Hepatocyte (in vitro differentiated cells): ENCODE results near the gene CDYL. TPM values are rescaled to one million over a fixed set of nuclear protein-coding genes. Genes with fewer than 3 reads are reported as not detected.

Experiments
- DNase-seq: peaks from one replicate; pipeline ENCODE4 v3.0.0-alpha.2; 2016; ENCODE audit warnings: low spot score
- H2AFZ ChIP-seq: fragments of 200-600 bp; sonication (generic); 2 replicates; pipeline ENCODE4 v1.6.0; 2016; ENCODE audit warnings: antibody characterized with exemption, mild to moderate bottlenecking
- H3K27ac ChIP-seq: fragments of 200-600 bp; sonication (generic); 2 replicates; pipeline ENCODE4 v1.5.1; 2016; ENCODE audit warnings: mild to moderate bottlenecking
- H3K27me3 ChIP-seq: fragments of 200-600 bp; sonication (generic); 2 replicates; pipeline ENCODE4 v1.6.1; 2016
- H3K36me3 ChIP-seq: fragments of 200-600 bp; sonication (generic); replicated peaks from 2 replicates; pipeline ENCODE4 v1.5.1; 2016; ENCODE audit warnings: low read depth; ENCODE audit not compliant: insufficient read depth
- H3K4me1 ChIP-seq: fragments of 200-600 bp; sonication (generic); 2 replicates; pipeline ENCODE4 v1.5.1; 2016; ENCODE audit warnings: mild to moderate bottlenecking, moderate library complexity; ENCODE audit not compliant: insufficient read depth
- H3K4me2 ChIP-seq: fragments of 200-600 bp; sonication (generic); 2 replicates; pipeline ENCODE4 v1.6.0; 2016
- H3K4me3 ChIP-seq: fragments of 200-600 bp; sonication (generic); 2 replicates; pipeline ENCODE4 v1.5.1; 2016; ENCODE audit warnings: mild to moderate bottlenecking
- H3K79me2 ChIP-seq: fragments of 200-600 bp; sonication (generic); 2 replicates; pipeline ENCODE4 v1.6.0; 2017; ENCODE audit warnings: mild to moderate bottlenecking
- H3K9me2 ChIP-seq: fragments of 200-600 bp; sonication (generic); replicated peaks from 2 replicates; pipeline ENCODE4 v1.6.0; 2017; ENCODE audit warnings: mild to moderate bottlenecking; ENCODE audit not compliant: insufficient read depth
- H3K9me3 ChIP-seq: fragments of 200-600 bp; sonication (generic); 2 replicates; pipeline ENCODE4 v1.5.1; 2016; ENCODE audit warnings: low read depth, mild to moderate bottlenecking
- H4K20me1 ChIP-seq: fragments of 200-600 bp; sonication (generic); 2 replicates; pipeline ENCODE4 v1.6.0; 2016; ENCODE audit warnings: mild to moderate bottlenecking; ENCODE audit not compliant: insufficient read depth, poor library complexity, severe bottlenecking
- CTCF ChIP-seq: fragments of 200-600 bp; sonication (generic); IDR thresholded peaks from 2 replicates; pipeline ENCODE4 v1.5.1; 2016; ENCODE audit warnings: antibody characterized with exemption, mild to moderate bottlenecking; ENCODE audit not compliant: poor library complexity
- EZH2 ChIP-seq: fragments of 200-600 bp; sonication (generic); IDR thresholded peaks from 2 replicates; pipeline ENCODE4 v1.6.1; 2016; ENCODE audit warnings: antibody characterized with exemption, mild to moderate bottlenecking, borderline replicate concordance
- EZH2phosphoT487 ChIP-seq: fragments of 200-600 bp; sonication (generic); IDR thresholded peaks from one replicate; pipeline ENCODE4 v1.6.1; 2018; ENCODE audit warnings: antibody characterized with exemption, mild to moderate bottlenecking, low read depth, moderate library complexity; ENCODE audit not compliant: unreplicated experiment, severe bottlenecking
- WGBS: methylation state at CpG from one replicate; pipeline ENCODE4 v1.1.6; 2016; ENCODE audit warnings: low lambda C conversion rate; ENCODE audit errors: missing lambda C conversion rate; 5-methylcytosine and 5-hydroxymethylcytosine counted together
- polyA plus RNA-seq: library from polyadenylated mRNA; unstranded; fragments of >200 nt; fragmentation: Nextera tagmentation; extraction: Ambion mirVana; gene quantifications from 2 replicates; pipeline ENCODE4 v1.2.1, GENCODE V29; 2016
- total RNA-seq: library from RNA; depleted of rRNA; stranded (reverse); fragments of >200 nt; gene quantifications from 2 replicates; pipeline ENCODE4 v1.2.3, GENCODE V29; 2014

The CDYL gene
- total and polyA plus RNA-seq, 2 experiments from 2014 or later = 25.3 to 30.4 TPM

GRCh38 chr6:4961322-4962168, 185.3 kb downstream of the CDYL start:
- H3K36me3 ChIP-seq = no peaks in the 10 kb centered on the region
- H3K4me3 ChIP-seq = no peak overlapping the region
- H3K79me2 ChIP-seq = no peaks in the 10 kb centered on the region
- no peaks in the 10 kb centered on the region for H3K4me1 ChIP-seq
- no peaks in the 10 kb centered on the region for H4K20me1 ChIP-seq
- H3K27me3 ChIP-seq = no peaks in the 10 kb centered on the region
- H3K9me3 ChIP-seq = no peaks in the 10 kb centered on the region
- H3K9me2 ChIP-seq = no peaks in the 10 kb centered on the region
- H2AFZ ChIP-seq = no peak overlapping the region
- no peak overlapping the region for H3K4me2 ChIP-seq
- no peak for TF ChIP-seq EZH2phosphoT487
- TF ChIP-seq EZH2 = no peak
- no peak for TF ChIP-seq CTCF
- no peak overlapping the region for H3K27ac ChIP-seq
- no peak for DNase-seq
- WGBS = 93% methylated on average over 10 of the region's 10 CpGs

- H3K4me1 ChIP-seq = no peaks in the 10 kb centered on the region
- H3K4me2 ChIP-seq = no peak overlapping the region
- H3K27me3 ChIP-seq = no peaks in the 10 kb centered on the region
- H2AFZ ChIP-seq = no peak overlapping the region
- DNase-seq = no peak
- no peaks in the 10 kb centered on the region for H3K36me3 ChIP-seq
- no peaks in the 10 kb centered on the region for H4K20me1 ChIP-seq
- H3K27ac ChIP-seq = no peak overlapping the region
- H3K4me3 ChIP-seq = no peak overlapping the region
- WGBS = 70% methylated on average over 2 of the region's 2 CpGs
- no peaks in the 10 kb centered on the region for H3K9me2 ChIP-seq
- TF ChIP-seq EZH2phosphoT487 (no peak), EZH2 (no peak), CTCF (no peak)
- no peaks in the 10 kb centered on the region for H3K79me2 ChIP-seq
- no peaks in the 10 kb centered on the region for H3K9me3 ChIP-seq
Observed at GRCh38 chr6:4962905-4963304, 186.7 kb downstream of the CDYL start.

GRCh38 chr6:4964675-4965561, 188.7 kb downstream of the CDYL start:
- H3K9me3 ChIP-seq = no peaks in the 10 kb centered on the region
- H3K27ac ChIP-seq = no peak overlapping the region
- H3K27me3 ChIP-seq = no peaks in the 10 kb centered on the region
- no peaks in the 10 kb centered on the region for H4K20me1 ChIP-seq
- no peak for DNase-seq
- no peaks in the 10 kb centered on the region for H3K4me1 ChIP-seq
- H3K9me2 ChIP-seq = no peaks in the 10 kb centered on the region
- H3K4me2 ChIP-seq = no peak overlapping the region
- no peaks in the 10 kb centered on the region for H3K36me3 ChIP-seq
- TF ChIP-seq CTCF (no peak), EZH2phosphoT487 (no peak), EZH2 (no peak)
- H3K79me2 ChIP-seq = no peaks in the 10 kb centered on the region
- 71% methylated on average over 22 of the region's 22 CpGs for WGBS
- no peak overlapping the region for H2AFZ ChIP-seq
- H3K4me3 ChIP-seq = no peak overlapping the region
